DOHH2 (cell line): Measurements from ENCODE around the gene CTDSPL.

ENCODE experiments used
- H3F3A ChIP-seq: fragments of 200-600 bp; sonication (generic), shearing (Covaris generic); 2 replicates; pipeline ENCODE4 v1.6.0; 2016; ENCODE audit warnings: antibody characterized with exemption, mild to moderate bottlenecking; ENCODE audit not compliant: control insufficient read depth, insufficient read depth
- H3K27ac ChIP-seq: fragments of 200-600 bp; sonication (generic); 2 replicates; pipeline ENCODE4 v1.5.1; 2014; ENCODE audit warnings: low read depth, mild to moderate bottlenecking, low read length, moderate library complexity
- H3K27me3 ChIP-seq: fragments of 200-600 bp; sonication (generic); 2 replicates; pipeline ENCODE4 v1.6.1; 2014; ENCODE audit warnings: mild to moderate bottlenecking, low read length, mixed read lengths; ENCODE audit not compliant: control insufficient read depth
- H3K36me3 ChIP-seq: fragments of 200-600 bp; sonication (generic); 2 replicates; pipeline ENCODE4 v1.6.1; 2014; ENCODE audit warnings: mild to moderate bottlenecking, low read length, moderate library complexity, mixed read lengths; ENCODE audit not compliant: control insufficient read depth
- H3K4me1 ChIP-seq: fragments of 200-600 bp; sonication (generic); 2 replicates; pipeline ENCODE4 v1.6.1; 2014; ENCODE audit warnings: mild to moderate bottlenecking, low read length, mixed read lengths; ENCODE audit not compliant: control insufficient read depth
- H3K4me2 ChIP-seq: fragments of 200-600 bp; sonication (generic); 2 replicates; pipeline ENCODE4 v1.6.0; 2014; ENCODE audit warnings: mild to moderate bottlenecking, low read length, moderate library complexity
- H3K4me3 ChIP-seq: fragments of 200-600 bp; sonication (generic); 2 replicates; pipeline ENCODE4 v1.5.1; 2014; ENCODE audit warnings: mild to moderate bottlenecking, low read length, mixed read lengths
- H3K79me2 ChIP-seq: fragments of 200-600 bp; sonication (generic); 2 replicates; pipeline ENCODE4 v1.6.1; 2014; ENCODE audit warnings: mild to moderate bottlenecking, low read length, mixed read lengths; ENCODE audit not compliant: control insufficient read depth
- H3K9me2 ChIP-seq: fragments of 200-600 bp; sonication (generic); replicated peaks from 2 replicates; pipeline ENCODE4 v1.6.1; 2014; ENCODE audit warnings: mild to moderate bottlenecking, low read length, mixed read lengths; ENCODE audit not compliant: control insufficient read depth
- H3K9me3 ChIP-seq: fragments of 200-600 bp; sonication (generic); 2 replicates; pipeline ENCODE4 v1.6.1; 2014; ENCODE audit warnings: antibody characterized with exemption, low read length, mixed read lengths; ENCODE audit not compliant: control insufficient read depth, insufficient read depth
- H4K20me1 ChIP-seq: fragments of 200-600 bp; sonication (generic); 2 replicates; pipeline ENCODE4 v1.6.0; 2014; ENCODE audit warnings: low read depth, mild to moderate bottlenecking, antibody characterized with exemption, low read length, moderate library complexity; ENCODE audit not compliant: control insufficient read depth, insufficient read depth
- EZH2phosphoT487 ChIP-seq: fragments of 200-600 bp; sonication (generic); IDR thresholded peaks from 2 replicates; pipeline ENCODE4 v1.6.1; 2017; ENCODE audit warnings: borderline replicate concordance, mild to moderate bottlenecking, antibody characterized with exemption, low read length, moderate library complexity, mixed read lengths
- TF ChIP-seq, protein P1 (sequence below): fragments of 200-600 bp; sonication (generic); IDR thresholded peaks from one replicate; pipeline ENCODE4 v1.5.1; 2014; ENCODE audit warnings: antibody characterized with exemption, mild to moderate bottlenecking, low read depth, low read length; ENCODE audit not compliant: poor library complexity, severe bottlenecking

The CTDSPL gene

DNA sequence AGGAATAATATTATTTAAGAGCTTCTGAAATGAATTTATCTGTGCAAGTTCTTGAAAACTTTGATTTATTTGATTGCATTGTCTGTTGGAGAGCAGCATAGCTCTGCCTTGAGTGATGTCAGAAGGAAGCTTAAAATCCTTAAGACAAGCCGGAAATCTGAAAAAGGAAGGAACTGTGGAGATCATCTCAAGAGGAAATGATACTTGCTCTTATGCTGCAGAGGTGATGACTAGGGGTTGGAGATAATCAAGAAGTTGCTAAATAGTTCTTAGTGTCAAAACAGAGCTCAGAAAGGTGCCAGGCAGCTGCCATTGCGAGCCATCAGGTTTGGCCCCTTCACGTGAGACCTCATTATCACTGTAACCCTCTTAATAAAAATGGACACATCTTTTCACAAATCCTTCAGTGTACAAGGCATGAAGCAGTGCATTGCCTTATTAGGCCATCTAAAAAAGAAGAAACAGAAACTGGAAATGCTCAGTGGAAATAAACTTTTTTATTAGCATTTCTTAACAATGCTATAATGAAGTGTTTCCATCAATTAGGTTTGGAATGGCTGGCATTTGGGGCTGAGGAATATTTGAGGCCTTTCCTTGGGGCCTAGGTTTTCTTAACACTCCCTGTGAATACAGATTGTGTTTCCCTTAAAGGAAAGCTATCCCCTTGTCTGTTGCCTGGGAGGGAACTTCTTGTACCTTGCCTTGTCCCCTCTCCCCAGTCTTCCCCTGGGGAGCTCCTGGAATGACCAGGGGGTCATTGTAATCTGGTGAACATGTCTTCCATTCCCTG lies 94.4 kb downstream of the CTDSPL start:
- H3F3A ChIP-seq = no peaks in the 10 kb centered on the region
- H3K36me3 ChIP-seq = no peaks in the 10 kb centered on the region
- H3K27ac ChIP-seq = 0 out of 2 replicates have a peak overlapping the region, but pooled peaks have one; percentile 5
- H3K4me2 ChIP-seq = peak overlapping the region; percentile 35
- no peaks in the 10 kb centered on the region for H3K9me2 ChIP-seq
- H3K27me3 ChIP-seq = no peaks in the 10 kb centered on the region
- peak overlapping the region; percentile 3; the same call in 1 of the 2 replicates for H3K4me3 ChIP-seq
- TF ChIP-seq, protein P1, sequence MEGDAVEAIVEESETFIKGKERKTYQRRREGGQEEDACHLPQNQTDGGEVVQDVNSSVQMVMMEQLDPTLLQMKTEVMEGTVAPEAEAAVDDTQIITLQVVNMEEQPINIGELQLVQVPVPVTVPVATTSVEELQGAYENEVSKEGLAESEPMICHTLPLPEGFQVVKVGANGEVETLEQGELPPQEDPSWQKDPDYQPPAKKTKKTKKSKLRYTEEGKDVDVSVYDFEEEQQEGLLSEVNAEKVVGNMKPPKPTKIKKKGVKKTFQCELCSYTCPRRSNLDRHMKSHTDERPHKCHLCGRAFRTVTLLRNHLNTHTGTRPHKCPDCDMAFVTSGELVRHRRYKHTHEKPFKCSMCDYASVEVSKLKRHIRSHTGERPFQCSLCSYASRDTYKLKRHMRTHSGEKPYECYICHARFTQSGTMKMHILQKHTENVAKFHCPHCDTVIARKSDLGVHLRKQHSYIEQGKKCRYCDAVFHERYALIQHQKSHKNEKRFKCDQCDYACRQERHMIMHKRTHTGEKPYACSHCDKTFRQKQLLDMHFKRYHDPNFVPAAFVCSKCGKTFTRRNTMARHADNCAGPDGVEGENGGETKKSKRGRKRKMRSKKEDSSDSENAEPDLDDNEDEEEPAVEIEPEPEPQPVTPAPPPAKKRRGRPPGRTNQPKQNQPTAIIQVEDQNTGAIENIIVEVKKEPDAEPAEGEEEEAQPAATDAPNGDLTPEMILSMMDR = no peak
- no peak for TF ChIP-seq EZH2phosphoT487
- no peaks in the 10 kb centered on the region for H4K20me1 ChIP-seq
- peaks cover 23% of the 10 kb centered on the region for H3K4me1 ChIP-seq
- H3K79me2 ChIP-seq = no peaks in the 10 kb centered on the region
- no peaks in the 10 kb centered on the region for H3K9me3 ChIP-seq

DNA sequence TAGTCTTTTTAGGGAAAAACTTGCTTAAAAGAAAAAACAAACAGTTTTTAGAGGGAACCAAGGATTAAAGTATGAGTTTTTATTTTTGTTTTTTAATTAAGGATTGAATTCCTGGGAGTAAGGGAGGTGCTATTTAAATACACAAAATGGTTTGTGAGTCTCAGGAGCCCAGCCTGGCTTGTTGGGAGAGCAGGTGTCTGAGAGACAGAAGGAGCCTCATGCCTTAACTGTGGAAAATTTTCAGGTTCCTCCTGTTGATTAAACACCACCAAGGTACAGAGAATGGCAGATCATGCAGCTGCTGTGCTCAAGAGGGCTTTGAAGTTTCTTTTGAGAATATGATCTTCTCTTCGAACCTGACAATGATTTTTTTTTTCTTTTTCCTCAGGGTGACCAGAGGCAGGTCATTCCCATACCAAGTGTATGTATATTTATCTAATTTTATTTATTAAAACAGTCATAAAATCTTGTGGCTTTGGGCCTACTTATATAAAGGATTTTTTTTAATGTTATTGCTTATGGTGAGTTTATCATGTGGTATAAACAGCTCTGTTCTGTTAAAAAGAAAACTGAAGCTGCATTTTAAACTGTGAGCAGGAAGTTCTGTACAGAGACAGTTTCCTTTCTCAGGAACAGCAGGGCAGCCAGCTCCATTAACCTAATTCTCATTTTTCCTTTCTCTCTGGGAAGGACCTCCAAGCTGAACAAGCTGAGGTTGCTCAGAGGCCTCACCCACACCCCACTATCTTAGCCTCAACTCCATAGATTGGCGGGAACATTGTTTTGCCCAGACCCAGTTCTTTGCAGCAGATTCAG lies 95.3 kb downstream of the CTDSPL start:
- H3K9me3 ChIP-seq = no peaks in the 10 kb centered on the region
- TF ChIP-seq, protein P1 = no peak
- no peak for TF ChIP-seq EZH2phosphoT487
- H4K20me1 ChIP-seq = no peaks in the 10 kb centered on the region
- H3K9me2 ChIP-seq = no peaks in the 10 kb centered on the region
- H3K36me3 ChIP-seq = no peaks in the 10 kb centered on the region
- H3K4me2 ChIP-seq = peak overlapping the region; percentile 35
- H3K79me2 ChIP-seq = no peaks in the 10 kb centered on the region
- peaks cover 23% of the 10 kb centered on the region for H3K4me1 ChIP-seq
- H3K4me3 ChIP-seq = no peak overlapping the region
- no peaks in the 10 kb centered on the region for H3F3A ChIP-seq
- no peak overlapping the region for H3K27ac ChIP-seq
- H3K27me3 ChIP-seq = no peaks in the 10 kb centered on the region

DNA sequence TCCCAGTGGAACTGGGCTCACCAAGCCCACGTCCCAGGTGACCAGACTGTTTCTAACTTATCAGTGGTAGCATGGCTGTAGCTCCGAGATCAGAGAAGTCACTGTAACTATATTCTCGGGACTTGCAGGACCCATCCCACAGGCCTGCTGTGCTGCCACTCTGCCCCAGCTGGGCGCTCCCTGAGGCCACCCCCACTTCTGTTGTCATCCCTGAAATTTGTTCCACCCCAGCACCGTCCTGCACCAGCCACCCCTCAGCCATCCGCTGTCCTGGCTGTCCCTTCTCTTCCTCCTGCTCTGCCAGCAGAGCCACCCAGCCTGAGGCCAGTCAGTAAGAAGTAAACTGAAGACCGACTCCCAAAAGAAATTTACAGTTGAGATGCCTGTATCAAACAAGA lies 95.9 kb downstream of the CTDSPL start:
- no peak overlapping the region for H3K27ac ChIP-seq
- no peaks in the 10 kb centered on the region for H3F3A ChIP-seq
- H3K4me3 ChIP-seq = no peak overlapping the region
- no peaks in the 10 kb centered on the region for H4K20me1 ChIP-seq
- H3K36me3 ChIP-seq = no peaks in the 10 kb centered on the region
- no peaks in the 10 kb centered on the region for H3K79me2 ChIP-seq
- no peak overlapping the region for H3K4me2 ChIP-seq
- H3K9me2 ChIP-seq = no peaks in the 10 kb centered on the region
- TF ChIP-seq, protein P1 = no peak
- TF ChIP-seq EZH2phosphoT487 = no peak
- H3K4me1 ChIP-seq = peaks cover 23% of the 10 kb centered on the region
- H3K9me3 ChIP-seq = no peaks in the 10 kb centered on the region
- no peaks in the 10 kb centered on the region; the same call in 1 of the 2 replicates for H3K27me3 ChIP-seq
